ENCODE results near the gene DRAM1. TPM values are rescaled to one million over a fixed set of nuclear protein-coding genes. Genes with fewer than 3 reads are reported as not detected.
"Not testable (repeated sequence)": the region's sequence is repeated elsewhere in the genome, so short reads cannot be mapped to it uniquely, and the experiment has no call there.

Gene DRAM1
- total RNA-seq, 1 donor from 2014 or later = 1.2 TPM

DNA sequence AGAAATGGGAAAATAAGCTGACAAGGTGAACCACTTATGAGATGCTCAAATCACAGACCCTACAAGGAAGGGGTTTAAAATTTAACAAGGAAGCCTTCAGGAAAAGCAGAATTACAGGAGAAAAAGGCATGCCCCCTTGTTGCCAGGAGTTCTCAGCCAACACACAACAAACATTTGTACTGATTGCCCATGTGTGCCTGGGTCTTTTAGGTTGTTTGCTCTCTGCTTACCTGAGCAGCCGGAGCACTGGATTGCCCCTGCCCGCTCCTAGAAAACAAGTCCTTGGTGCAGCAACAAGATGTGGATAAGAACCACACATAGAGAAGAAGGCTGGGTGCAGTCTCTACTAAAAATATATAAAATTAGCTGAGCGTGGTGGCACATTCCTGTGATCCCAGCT is 3.4 kb downstream of the DRAM1 start:
- no peak for DNase-seq (ENCODE audit: low spot score)
- Histone ChIP-seq H3K9ac (no peak overlapping the region), H3K36me3 (no peaks in the 10 kb centered on the region), H4K20me1 (ENCODE audit: low read depth) (no peaks in the 10 kb centered on the region), H3K4me2 (no peak overlapping the region), H2AFZ (replicated peaks) (no peak overlapping the region), H3F3A (ENCODE audit: low read depth) (peaks cover 12% of the 10 kb centered on the region), H3K4me3 (no peak overlapping the region), H3K27me3 (peaks cover 27% of the 10 kb centered on the region), H3K9me3 (ENCODE audit: low read depth) (no peaks in the 10 kb centered on the region), H3K27ac (no peak overlapping the region), H3K4me1 (no peaks in the 10 kb centered on the region), H3K79me2 (ENCODE audit: low read depth) (no peaks in the 10 kb centered on the region)
- Mint-ChIP-seq H3K27me3 (ENCODE audit: insufficient read depth, low read depth) (peaks cover 13% of the 10 kb centered on the region), H3K36me3 (no peaks in the 10 kb centered on the region), H3K4me3 (no peak overlapping the region), H3K4me1 (peaks cover 5% of the 10 kb centered on the region), H3K27ac (no peak overlapping the region), H3K9me3 (no peaks in the 10 kb centered on the region)
- TF ChIP-seq EZH2 (IDR thresholded peaks at IDR 0.05) (no peak), EZH2phosphoT487 (IDR thresholded peaks at IDR 0.05) (no peak), CTCF (IDR thresholded peaks at IDR 0.05) (no peak)

- Histone ChIP-seq H3K4me3 (no peak overlapping the region), H2AFZ (replicated peaks) (no peak overlapping the region), H3K9ac (no peak overlapping the region), H3K36me3 (no peaks in the 10 kb centered on the region), H3K4me2 (no peak overlapping the region), H3K79me2 (ENCODE audit: low read depth) (no peaks in the 10 kb centered on the region), H3F3A (ENCODE audit: low read depth) (peaks cover 12% of the 10 kb centered on the region), H3K4me1 (no peaks in the 10 kb centered on the region), H3K27ac (no peak overlapping the region), H3K27me3 (peaks cover 27% of the 10 kb centered on the region), H4K20me1 (ENCODE audit: low read depth) (no peaks in the 10 kb centered on the region), H3K9me3 (ENCODE audit: low read depth) (no peaks in the 10 kb centered on the region)
- Mint-ChIP-seq H3K9me3 (no peaks in the 10 kb centered on the region), H3K27me3 (ENCODE audit: insufficient read depth, low read depth) (peaks cover 13% of the 10 kb centered on the region), H3K27ac (no peak overlapping the region), H3K36me3 (no peaks in the 10 kb centered on the region), H3K4me1 (peaks cover 5% of the 10 kb centered on the region), H3K4me3 (no peak overlapping the region)
- TF ChIP-seq EZH2phosphoT487 (IDR thresholded peaks at IDR 0.05) (no peak), EZH2 (IDR thresholded peaks at IDR 0.05) (no peak), CTCF (IDR thresholded peaks at IDR 0.05) (no peak)
- DNase-seq (ENCODE audit: low spot score) = no peak
These were observed 3.8 kb downstream of the DRAM1 start for GRCh38 chr12:101881228-101881627.

GRCh38 chr12:101884174-101884573 is 6.8 kb downstream of the DRAM1 start:
- H2AFZ ChIP-seq (replicated peaks) = no peak overlapping the region
- no peak overlapping the region for H3K27ac Mint-ChIP-seq
- H3K36me3 ChIP-seq = no peaks in the 10 kb centered on the region
- H3K4me1 ChIP-seq = no peaks in the 10 kb centered on the region
- no peaks in the 10 kb centered on the region for H3K27me3 ChIP-seq
- no peak overlapping the region for H3K4me3 Mint-ChIP-seq
- H3K4me2 ChIP-seq = no peak overlapping the region
- no peak overlapping the region for H3K4me3 ChIP-seq
- no peaks in the 10 kb centered on the region for H3K4me1 Mint-ChIP-seq
- H3K27me3 Mint-ChIP-seq (ENCODE audit: insufficient read depth, low read depth) = peaks cover 9% of the 10 kb centered on the region
- DNase-seq (ENCODE audit: low spot score) = no peak
- H3K9ac ChIP-seq = no peak overlapping the region
- H3K79me2 ChIP-seq (ENCODE audit: low read depth) = no peaks in the 10 kb centered on the region
- TF ChIP-seq EZH2phosphoT487 (IDR thresholded peaks at IDR 0.05) = no peak
- TF ChIP-seq EZH2 (IDR thresholded peaks at IDR 0.05) = no peak
- TF ChIP-seq CTCF (IDR thresholded peaks at IDR 0.05) = no peak
- no peaks in the 10 kb centered on the region for H3K9me3 Mint-ChIP-seq
- H3K27ac ChIP-seq = no peak overlapping the region
- H4K20me1 ChIP-seq (ENCODE audit: low read depth) = no peaks in the 10 kb centered on the region
- H3K36me3 Mint-ChIP-seq = no peaks in the 10 kb centered on the region
- no peaks in the 10 kb centered on the region for H3F3A ChIP-seq (ENCODE audit: low read depth)
- H3K9me3 ChIP-seq (ENCODE audit: low read depth) = no peaks in the 10 kb centered on the region

DNA sequence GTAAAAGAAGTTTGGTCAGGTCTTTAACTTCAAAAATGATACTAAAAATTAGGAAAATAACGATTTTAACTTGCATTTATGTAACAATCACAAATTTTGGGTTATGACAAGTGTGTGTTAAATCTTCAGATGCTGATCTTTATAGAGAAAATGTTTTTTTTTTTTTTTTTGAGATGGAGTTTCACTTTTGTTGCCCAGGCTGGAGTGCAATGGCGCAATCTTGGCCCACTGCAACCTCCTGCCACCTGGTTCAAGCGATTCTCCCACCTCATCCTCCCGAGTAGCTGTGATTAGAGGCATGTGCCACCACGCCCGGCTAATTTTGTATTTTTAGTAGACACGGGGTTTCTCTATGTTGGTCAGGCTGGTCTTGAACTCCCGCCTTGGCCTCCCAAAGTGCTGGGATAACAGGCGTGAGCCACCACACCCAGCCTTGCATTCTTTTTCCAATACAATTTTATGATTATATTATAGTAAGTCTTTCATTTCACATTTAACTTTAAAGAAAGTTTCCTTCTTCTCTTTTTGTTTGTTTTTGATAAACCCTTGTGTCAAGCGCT is 7.5 kb downstream of the DRAM1 start:
- not testable (repeated sequence) for H3K4me3 ChIP-seq, H3K9me3 Mint-ChIP-seq

More for the DNA sequence above, 7.5 kb downstream of the DRAM1 start:
- H3K4me2 ChIP-seq; H3K79me2 ChIP-seq (ENCODE audit: low read depth); H3K27ac Mint-ChIP-seq; H3K27me3 Mint-ChIP-seq (ENCODE audit: insufficient read depth, low read depth); H3K4me1 Mint-ChIP-seq; H3K9ac ChIP-seq; H3K36me3 ChIP-seq; H3K27ac ChIP-seq; H2AFZ ChIP-seq (replicated peaks); H3F3A ChIP-seq (ENCODE audit: low read depth); H3K36me3 Mint-ChIP-seq; DNase-seq (ENCODE audit: low spot score); H3K27me3 ChIP-seq; H3K4me1 ChIP-seq; H3K9me3 ChIP-seq (ENCODE audit: low read depth); H3K4me3 Mint-ChIP-seq; H4K20me1 ChIP-seq (ENCODE audit: low read depth): not testable (repeated sequence)
